ENCODE measurements around the gene FLACC1. TPM values are rescaled to one million over a fixed set of nuclear protein-coding genes. Genes with fewer than 3 reads are reported as not detected.

The FLACC1 gene
- total and polyA plus RNA-seq, 9 of the 15 experiments (the other 6 are each of a cell fraction or from before 2014, with no cell fraction given) = 0.07 to 0.68 (median 0.22) TPM; not detected in 2

DNA sequence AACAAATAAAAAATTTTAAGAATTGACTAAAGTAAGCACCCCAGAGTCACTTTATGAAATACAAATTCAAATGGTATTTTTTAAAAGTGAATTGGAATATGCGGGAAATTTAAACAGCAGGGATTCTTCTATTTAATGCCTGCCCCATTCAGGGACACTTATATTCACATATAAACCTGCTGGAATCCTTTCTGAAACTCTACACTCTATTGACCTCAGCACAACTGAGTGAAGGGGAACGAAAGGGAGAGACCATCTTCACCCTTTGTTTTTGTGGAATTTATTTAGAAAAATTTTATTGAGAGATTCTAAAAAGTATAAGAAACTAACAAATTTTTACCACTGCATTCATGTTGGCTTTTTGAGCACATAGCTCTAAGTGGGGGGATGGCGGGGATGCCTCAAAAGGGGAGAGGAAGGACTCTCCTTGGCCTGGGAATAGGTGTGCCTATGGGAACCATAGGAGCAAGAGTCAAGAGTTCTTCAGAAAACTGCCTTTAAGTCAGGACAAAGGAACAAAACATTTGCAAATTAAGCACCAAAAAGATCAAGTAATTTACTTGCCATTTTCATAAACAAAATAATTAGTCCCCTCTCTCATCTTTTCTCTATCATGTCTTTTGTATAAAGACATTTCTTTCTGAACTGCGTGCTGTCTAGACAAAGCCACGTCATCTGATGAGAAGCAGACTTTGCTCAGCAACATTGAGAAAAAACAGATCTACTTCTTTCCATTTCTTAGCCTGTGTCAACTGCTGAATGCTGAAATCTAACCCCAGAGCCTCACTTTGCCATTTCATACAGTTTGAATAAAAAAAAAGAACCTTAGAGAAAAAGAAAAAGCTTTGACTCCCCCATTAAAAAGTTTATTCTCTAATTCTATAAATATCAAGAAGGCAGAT, 21.6 kb upstream of the FLACC1 start:
- ATAC-seq = peak; percentile 45
- no peaks in the 10 kb centered on the region for H3K79me2 ChIP-seq (ENCODE audit: control insufficient read depth, insufficient read depth, low read length)
- CTCF ChIA-PET (ENCODE audit: low intra/inter-chr PET ratio) = no interaction called here
- in situ Hi-C loops (cut with MboI) = no loop called here
- no peak overlapping the region for H3K27ac ChIP-seq (ENCODE audit: extremely low read depth, low read depth, low read length)
- H3K9me1 ChIP-seq (ENCODE audit: control insufficient read depth, insufficient read depth, low read length) = no peaks in the 10 kb centered on the region
- H3K4me1 ChIP-seq (replicated peaks in 1 of 2; ENCODE audit: control insufficient read depth in 2 of 2, insufficient read depth in 2 of 2, low read length in 2 of 2) = no peaks in the 10 kb centered on the region; a peak in 1 of 5 replicates
- no TSS peak for BruUV-seq (replicated peaks)
- intact Hi-C loops (cut with micrococcal nuclease) = no loop called here
- H2AFZ ChIP-seq (ENCODE audit: low read depth, low read length) = no peak overlapping the region
- H3K27me3 ChIP-seq (ENCODE audit: control insufficient read depth in 2 of 2, insufficient read depth in 2 of 2, low read length in 2 of 2) = no peaks in the 10 kb centered on the region
- H3K9ac ChIP-seq (ENCODE audit: insufficient read depth in 1 of 2, low read depth in 2 of 2, low read length in 2 of 2) = no peak overlapping the region
- TF ChIP-seq, protein P1, sequence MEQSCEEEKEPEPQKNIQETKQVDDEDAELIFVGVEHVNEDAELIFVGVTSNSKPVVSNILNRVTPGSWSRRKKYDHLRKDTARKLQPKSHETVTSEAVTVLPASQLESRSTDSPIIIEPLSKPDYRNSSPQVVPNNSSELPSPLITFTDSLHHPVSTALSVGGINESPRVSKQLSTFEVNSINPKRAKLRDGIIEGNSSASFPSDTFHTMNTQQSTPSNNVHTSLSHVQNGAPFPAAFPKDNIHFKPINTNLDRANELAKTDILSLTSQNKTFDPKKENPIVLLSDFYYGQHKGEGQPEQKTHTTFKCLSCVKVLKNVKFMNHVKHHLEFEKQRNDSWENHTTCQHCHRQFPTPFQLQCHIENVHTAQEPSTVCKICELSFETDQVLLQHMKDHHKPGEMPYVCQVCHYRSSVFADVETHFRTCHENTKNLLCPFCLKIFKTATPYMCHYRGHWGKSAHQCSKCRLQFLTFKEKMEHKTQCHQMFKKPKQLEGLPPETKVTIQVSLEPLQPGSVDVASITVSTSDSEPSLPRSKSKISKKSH (CRISPR knock-in tag; IDR thresholded peaks at IDR 0.05) = no peak
- no peak for TF ChIP-seq CAMTA2 (CRISPR knock-in tag; conservative IDR thresholded peaks at IDR 0.05)
- no peak for TF ChIP-seq MXI1 (IDR thresholded peaks at IDR 0.05; ENCODE audit: low read depth, low read length)
- TF ChIP-seq NCOR1 (IDR thresholded peaks at IDR 0.05) = no peak
- TF ChIP-seq, protein P2, sequence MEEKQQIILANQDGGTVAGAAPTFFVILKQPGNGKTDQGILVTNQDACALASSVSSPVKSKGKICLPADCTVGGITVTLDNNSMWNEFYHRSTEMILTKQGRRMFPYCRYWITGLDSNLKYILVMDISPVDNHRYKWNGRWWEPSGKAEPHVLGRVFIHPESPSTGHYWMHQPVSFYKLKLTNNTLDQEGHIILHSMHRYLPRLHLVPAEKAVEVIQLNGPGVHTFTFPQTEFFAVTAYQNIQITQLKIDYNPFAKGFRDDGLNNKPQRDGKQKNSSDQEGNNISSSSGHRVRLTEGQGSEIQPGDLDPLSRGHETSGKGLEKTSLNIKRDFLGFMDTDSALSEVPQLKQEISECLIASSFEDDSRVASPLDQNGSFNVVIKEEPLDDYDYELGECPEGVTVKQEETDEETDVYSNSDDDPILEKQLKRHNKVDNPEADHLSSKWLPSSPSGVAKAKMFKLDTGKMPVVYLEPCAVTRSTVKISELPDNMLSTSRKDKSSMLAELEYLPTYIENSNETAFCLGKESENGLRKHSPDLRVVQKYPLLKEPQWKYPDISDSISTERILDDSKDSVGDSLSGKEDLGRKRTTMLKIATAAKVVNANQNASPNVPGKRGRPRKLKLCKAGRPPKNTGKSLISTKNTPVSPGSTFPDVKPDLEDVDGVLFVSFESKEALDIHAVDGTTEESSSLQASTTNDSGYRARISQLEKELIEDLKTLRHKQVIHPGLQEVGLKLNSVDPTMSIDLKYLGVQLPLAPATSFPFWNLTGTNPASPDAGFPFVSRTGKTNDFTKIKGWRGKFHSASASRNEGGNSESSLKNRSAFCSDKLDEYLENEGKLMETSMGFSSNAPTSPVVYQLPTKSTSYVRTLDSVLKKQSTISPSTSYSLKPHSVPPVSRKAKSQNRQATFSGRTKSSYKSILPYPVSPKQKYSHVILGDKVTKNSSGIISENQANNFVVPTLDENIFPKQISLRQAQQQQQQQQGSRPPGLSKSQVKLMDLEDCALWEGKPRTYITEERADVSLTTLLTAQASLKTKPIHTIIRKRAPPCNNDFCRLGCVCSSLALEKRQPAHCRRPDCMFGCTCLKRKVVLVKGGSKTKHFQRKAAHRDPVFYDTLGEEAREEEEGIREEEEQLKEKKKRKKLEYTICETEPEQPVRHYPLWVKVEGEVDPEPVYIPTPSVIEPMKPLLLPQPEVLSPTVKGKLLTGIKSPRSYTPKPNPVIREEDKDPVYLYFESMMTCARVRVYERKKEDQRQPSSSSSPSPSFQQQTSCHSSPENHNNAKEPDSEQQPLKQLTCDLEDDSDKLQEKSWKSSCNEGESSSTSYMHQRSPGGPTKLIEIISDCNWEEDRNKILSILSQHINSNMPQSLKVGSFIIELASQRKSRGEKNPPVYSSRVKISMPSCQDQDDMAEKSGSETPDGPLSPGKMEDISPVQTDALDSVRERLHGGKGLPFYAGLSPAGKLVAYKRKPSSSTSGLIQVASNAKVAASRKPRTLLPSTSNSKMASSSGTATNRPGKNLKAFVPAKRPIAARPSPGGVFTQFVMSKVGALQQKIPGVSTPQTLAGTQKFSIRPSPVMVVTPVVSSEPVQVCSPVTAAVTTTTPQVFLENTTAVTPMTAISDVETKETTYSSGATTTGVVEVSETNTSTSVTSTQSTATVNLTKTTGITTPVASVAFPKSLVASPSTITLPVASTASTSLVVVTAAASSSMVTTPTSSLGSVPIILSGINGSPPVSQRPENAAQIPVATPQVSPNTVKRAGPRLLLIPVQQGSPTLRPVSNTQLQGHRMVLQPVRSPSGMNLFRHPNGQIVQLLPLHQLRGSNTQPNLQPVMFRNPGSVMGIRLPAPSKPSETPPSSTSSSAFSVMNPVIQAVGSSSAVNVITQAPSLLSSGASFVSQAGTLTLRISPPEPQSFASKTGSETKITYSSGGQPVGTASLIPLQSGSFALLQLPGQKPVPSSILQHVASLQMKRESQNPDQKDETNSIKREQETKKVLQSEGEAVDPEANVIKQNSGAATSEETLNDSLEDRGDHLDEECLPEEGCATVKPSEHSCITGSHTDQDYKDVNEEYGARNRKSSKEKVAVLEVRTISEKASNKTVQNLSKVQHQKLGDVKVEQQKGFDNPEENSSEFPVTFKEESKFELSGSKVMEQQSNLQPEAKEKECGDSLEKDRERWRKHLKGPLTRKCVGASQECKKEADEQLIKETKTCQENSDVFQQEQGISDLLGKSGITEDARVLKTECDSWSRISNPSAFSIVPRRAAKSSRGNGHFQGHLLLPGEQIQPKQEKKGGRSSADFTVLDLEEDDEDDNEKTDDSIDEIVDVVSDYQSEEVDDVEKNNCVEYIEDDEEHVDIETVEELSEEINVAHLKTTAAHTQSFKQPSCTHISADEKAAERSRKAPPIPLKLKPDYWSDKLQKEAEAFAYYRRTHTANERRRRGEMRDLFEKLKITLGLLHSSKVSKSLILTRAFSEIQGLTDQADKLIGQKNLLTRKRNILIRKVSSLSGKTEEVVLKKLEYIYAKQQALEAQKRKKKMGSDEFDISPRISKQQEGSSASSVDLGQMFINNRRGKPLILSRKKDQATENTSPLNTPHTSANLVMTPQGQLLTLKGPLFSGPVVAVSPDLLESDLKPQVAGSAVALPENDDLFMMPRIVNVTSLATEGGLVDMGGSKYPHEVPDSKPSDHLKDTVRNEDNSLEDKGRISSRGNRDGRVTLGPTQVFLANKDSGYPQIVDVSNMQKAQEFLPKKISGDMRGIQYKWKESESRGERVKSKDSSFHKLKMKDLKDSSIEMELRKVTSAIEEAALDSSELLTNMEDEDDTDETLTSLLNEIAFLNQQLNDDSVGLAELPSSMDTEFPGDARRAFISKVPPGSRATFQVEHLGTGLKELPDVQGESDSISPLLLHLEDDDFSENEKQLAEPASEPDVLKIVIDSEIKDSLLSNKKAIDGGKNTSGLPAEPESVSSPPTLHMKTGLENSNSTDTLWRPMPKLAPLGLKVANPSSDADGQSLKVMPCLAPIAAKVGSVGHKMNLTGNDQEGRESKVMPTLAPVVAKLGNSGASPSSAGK (IDR thresholded peaks at IDR 0.05) = no peak
- TF ChIP-seq MECOM (CRISPR knock-in tag; IDR thresholded peaks at IDR 0.05) = no peak
- TF ChIP-seq GTF2A2 (tag; IDR thresholded peaks at IDR 0.05) = no peak
- no peak for TF ChIP-seq ARNT (IDR thresholded peaks at IDR 0.05)
- no peak overlapping the region for H3K4me3 ChIP-seq
- FAIRE-seq = no peak
- H3K4me2 ChIP-seq (ENCODE audit: insufficient read depth, low read length) = no peak overlapping the region
- H3K36me3 ChIP-seq (ENCODE audit: control insufficient read depth, insufficient read depth, low read length) = peaks cover 23% of the 10 kb centered on the region; the same call in 2 of the 3 replicates
- WGBS (ENCODE audit: insufficient coverage, low coverage, missing lambda C conversion rate) = 70% methylated on average over 5 of the region's 5 CpGs
- DNase-seq (ENCODE audit: extremely low read depth in 1 of 4, low spot score in 3 of 4) = no peak
- H4K20me1 ChIP-seq (replicated peaks; ENCODE audit: control insufficient read depth, insufficient read depth, low read length) = no peaks in the 10 kb centered on the region
- POLR2A ChIA-PET = interaction anchor here (0.7 to 2.0 kb wide), 4 partner anchors 9 to 309 kb away, joined by 3 to 4 read pairs (median 3); no protein-coding TSS in a partner anchor
- no peaks in the 10 kb centered on the region for H3K9me3 ChIP-seq (replicated peaks; ENCODE audit: control insufficient read depth, insufficient read depth, low read depth, low read length)
